Keratinocyte (primary cell): ENCODE results near the gene NADSYN1.

Source experiments
- CTCF ChIP-seq, 3 experiments: IDR thresholded peaks in 1 of 3; conservative IDR thresholded peaks in 1 of 3; optimal IDR thresholded peaks in 1 of 3; 2 replicates in 2 of 3; 3 replicates in 1 of 3; pipeline versions ENCODE3 to v1.5.1; 2011; ENCODE audit warnings: low read length in 3 of 3, mild to moderate bottlenecking in 3 of 3, moderate library complexity in 2 of 3, control low read depth in 1 of 3, inconsistent platforms in 1 of 3; ENCODE audit not compliant: insufficient read depth in 2 of 3; ENCODE audit errors: extremely low read depth in 1 of 3
- EZH2 ChIP-seq: IDR thresholded peaks from one replicate; pipeline ENCODE4 v1.6.1; 2012; ENCODE audit warnings: inconsistent platforms, mild to moderate bottlenecking, low read length, moderate library complexity

DNA sequence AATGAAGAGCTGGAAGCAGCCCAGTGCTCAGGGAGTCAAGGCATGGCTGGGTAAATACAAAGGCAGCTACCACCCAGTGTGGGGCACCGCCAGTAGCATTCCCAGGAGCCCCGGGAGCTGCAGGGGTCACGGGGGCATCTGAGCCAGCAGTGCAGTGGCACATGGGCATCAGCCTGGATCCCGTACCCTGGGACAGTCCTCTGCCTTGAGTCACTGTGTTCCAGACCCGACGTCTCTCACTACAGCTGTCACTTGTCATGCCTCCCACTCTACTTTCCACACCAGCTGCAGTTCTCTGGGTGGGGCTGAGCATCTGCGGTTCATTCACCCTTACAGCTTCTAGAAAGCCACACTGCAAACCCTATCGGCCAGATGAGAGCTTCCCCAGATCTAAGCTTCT, 34.4 kb upstream of the NADSYN1 start:
- TF ChIP-seq CTCF (optimal IDR thresholded peaks at IDR 0.05 in 1 of 3, IDR thresholded peaks at IDR 0.05 in 1 of 3, conservative IDR thresholded peaks at IDR 0.05 in 1 of 3; ENCODE audit: extremely low read depth in 1 of 3, insufficient read depth in 2 of 3, low read length in 3 of 3) (no peak), EZH2 (no peak)
